Fibroblast of skin of right biceps (primary cell): ENCODE results near the gene ADSS1.

Experiments
- DNase-seq: peaks from one replicate; pipeline ENCODE4 v3.0.0-alpha.2; 2013

ADSS1 gene

GRCh38 chr14:104700225-104700651 is 23.8 kb upstream of the ADSS1 start:
- no peak for DNase-seq

DNA sequence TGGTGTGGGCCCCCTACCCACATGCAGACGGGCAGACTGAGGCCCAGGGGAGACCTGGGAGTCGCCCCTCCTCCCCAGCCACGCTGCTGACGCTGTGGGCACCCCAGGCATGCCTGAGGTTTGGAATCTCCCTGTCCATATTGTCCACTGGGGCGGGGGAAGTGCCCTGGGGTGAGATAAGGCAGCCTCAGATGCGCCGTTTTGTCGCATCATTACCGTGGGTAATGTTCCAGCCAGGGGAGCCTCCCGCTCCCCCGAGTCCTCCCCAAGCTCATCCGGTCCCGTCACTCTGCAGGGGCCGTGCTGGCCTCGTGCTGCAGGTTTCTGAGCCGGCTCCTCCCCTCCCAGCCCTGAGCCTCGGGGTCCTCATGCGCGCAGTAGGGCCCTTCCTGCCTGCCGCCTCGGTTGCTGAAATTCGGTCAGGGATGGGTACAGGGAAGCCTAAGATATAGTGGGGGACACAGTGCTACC is 23.2 kb upstream of the ADSS1 start:
- DNase-seq: no peak

GRCh38 chr14:104701383-104702076 is 22.5 kb upstream of the ADSS1 start:
- no peak for DNase-seq

DNA sequence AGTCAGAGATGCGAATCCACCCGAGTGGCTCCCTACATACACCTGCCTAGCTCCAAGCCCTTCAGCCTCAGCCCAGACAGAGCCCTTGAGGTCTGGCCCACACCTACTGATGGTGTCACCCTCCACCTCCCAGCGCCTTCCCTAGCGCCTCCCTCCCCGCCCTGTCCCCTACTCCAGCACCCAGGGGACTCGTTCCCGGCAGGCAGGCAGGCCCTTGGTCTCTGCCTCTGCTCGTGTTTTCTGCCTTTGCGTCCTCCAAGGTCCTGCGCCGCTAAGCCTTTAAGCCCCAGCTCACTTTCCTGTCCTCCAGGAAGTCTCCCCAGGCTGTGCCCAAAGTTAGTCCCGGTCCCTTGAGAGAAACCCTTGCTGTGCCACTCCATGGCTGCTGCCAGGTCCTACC is 21.9 kb upstream of the ADSS1 start:
- no peak for DNase-seq

DNA sequence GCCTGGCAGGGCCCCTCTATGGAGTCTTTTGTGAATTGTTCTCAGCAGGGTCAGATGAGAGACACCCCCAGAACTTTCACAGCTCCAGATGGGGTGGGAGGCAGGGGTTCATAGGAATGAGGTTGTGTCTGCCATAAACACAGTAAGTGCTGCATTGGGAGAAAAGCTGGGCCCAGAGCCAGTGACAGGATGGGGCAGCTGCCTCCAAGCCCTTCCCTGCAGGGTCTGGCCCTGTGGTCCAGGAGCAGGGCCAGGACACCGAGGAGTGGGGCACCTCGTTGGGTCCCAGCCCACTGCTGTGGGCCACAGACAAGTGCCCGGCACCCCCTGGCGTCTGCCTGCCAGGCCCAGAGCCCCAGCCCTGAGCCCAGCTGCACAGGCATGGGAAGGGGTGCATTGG is 21.4 kb upstream of the ADSS1 start:
- no peak for DNase-seq

- DNase-seq: no peak
Observed at GRCh38 chr14:104703269-104703668, 20.8 kb upstream of the ADSS1 start.

DNA sequence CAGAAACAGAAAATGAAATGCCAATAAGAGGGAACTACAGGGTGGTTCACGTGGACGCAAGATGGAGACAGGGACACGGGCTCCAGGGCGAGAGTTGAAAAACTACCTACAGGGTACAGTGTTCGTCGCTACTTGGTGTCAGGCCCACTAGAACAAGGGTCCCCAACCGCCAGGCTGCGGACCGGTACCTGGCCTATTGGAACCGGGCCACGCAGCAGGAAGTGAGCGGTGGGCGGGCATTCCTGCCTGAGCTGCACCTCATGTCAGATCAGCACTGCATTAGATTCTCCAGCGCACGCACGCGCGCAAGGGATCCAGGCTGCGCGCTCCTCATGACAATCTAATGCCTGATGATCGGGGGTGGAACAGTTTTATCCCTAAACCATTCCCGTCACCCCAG is 19.8 kb upstream of the ADSS1 start:
- DNase-seq: no peak

GRCh38 chr14:104705340-104706047 is 18.5 kb upstream of the ADSS1 start:
- DNase-seq: no peak

DNA sequence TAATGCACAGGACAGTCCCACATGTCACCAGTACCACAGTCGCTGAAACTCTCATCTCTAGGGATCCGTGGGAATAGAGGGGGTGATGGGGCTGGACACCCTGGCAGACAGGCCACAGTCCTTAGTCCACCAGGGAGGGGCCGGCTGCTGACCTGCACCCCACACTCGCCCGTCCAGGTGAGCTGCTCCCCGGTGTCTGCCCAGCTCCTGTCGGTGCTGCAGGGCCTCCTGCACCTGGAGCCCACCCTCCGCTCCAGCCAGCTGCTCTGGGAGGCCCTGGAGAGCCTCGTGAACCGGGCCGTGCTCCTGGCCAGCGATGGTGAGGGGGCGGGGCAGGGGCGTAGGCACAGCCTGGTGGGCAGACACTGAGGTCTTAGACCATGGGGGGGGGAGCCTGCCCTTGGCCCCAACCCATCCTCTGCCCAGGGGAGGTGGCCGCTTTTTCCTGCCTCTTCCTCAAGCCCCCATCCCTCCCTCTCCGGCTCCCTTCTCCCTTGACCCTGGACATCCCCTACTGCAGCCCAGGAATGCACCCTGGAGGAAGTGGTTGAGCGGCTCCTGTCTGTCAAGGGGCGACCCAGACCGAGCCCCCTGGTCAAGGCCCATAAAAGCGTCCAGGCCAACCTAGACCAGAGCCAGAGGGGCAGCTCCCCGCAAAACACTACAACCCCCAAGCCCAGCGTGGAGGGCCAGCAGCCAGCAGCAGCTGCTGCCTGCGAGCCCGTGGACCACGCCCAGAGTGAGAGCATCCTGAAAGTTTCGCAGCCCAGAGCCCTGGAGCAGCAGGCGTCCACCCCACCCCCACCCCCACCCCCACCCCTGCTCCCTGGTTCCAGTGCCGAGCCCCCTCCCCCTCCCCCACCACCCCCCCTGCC is 17.1 kb upstream of the ADSS1 start:
- DNase-seq: no peak

- DNase-seq: no peak
Observed at GRCh38 chr14:104707608-104708595, 16.1 kb upstream of the ADSS1 start.

GRCh38 chr14:104708606-104709268 is 15.3 kb upstream of the ADSS1 start:
- DNase-seq: peak; percentile 53

DNA sequence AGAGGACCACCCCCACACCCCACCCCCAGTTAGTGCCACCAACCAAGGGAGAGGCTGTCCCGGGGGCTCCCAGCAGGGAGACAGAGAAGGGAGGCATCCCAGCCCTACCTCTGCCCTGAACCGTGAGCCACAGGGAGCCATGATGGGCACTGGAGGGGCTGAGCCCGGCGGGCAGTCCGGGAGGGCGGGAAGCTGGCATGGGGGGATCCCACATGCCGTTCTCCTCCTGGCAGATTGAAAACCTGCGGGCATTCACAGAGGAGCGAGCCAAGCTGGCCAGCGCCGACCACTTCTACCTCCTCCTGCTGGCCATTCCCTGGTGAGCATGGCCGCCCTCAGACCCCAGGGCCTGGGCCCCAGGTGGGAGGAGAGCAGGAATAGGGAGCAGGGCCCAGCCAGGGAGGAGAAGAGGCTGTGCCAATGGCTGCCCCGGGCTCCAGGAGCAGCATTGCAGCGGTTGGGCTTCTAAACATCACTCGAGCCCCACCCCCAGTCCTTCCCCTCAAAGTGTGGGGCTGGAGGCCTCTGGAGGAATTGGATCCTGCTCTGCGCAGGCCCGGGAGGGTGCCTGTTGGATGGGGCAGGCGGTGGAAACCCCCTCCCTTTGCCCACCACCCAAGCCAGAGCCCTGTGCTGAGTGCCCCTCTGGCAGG is 14.5 kb upstream of the ADSS1 start:
- DNase-seq: no peak

GRCh38 chr14:104710071-104710735 is 13.8 kb upstream of the ADSS1 start:
- DNase-seq: no peak

GRCh38 chr14:104712881-104713734 is 10.9 kb upstream of the ADSS1 start:
- DNase-seq: no peak

GRCh38 chr14:104714066-104714465 is 10.0 kb upstream of the ADSS1 start:
- no peak for DNase-seq

DNA sequence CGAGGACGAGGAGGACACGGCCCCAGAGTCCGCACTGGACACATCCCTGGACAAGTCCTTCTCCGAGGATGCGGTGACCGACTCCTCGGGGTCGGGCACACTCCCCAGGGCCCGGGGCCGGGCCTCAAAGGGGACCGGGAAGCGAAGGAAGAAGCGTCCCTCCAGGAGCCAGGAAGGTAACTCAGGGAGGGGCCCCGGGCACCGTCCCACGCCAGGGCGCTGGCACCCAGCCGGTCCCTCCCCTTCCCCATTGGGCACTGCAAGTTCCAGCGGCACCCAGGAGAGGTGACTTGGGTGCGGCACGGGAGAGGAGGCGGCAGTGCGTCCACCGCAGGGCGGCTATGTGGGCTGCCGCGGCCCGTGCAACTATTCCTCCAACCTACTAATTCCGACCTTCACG is 9.3 kb upstream of the ADSS1 start:
- no peak for DNase-seq

GRCh38 chr14:104715416-104715815 is 8.6 kb upstream of the ADSS1 start:
- DNase-seq: no peak

- no peak for DNase-seq
Observed at GRCh38 chr14:104715871-104716270, 8.2 kb upstream of the ADSS1 start.

DNA sequence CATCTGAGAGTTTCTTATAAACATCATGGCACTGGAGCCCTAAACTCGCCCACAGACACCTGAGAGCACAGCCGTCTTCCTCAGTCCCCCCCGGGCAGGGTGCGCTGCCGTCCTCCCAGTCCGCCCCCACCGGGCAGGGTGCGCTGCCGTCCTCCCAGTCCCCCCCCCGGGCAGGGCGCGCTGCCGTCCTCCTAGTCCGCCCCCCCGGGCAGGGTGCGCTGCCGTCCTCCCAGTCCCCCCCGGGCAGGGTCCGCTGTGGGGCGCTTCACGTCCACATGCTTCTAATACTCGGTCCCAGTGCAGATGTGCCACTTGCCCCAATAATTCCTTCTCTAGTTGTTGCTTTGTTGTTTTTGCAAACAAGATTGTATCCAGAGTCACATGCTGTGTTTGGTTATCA is 6.9 kb upstream of the ADSS1 start:
- DNase-seq: no peak

GRCh38 chr14:104717646-104718045 is 6.4 kb upstream of the ADSS1 start:
- no peak for DNase-seq
